ENCODE results near the gene AGTRAP.

The AGTRAP gene

DNA sequence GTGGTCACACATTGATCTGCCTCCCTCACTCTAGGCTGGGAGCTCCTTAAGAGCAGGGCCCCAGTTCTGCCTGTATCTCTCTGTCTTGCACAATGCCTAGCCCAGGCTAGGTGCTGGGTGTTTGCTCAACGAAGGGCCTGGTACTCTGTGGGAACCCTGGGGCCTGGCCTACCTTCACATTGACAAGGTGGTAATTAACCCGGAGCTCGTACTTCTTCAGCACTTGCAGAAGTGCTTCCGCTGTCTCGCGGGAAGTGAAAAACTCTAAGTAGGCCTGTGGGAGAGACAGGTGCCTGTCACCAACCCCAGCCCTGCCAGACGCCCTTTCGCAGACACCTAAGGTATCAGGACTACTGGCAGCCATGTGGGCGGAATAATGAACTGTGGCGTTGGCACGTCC is 56.2 kb downstream of the AGTRAP start (continued):
- no peak for TF ChIP-seq ZSCAN16 (tag by site-specific recombination; IDR thresholded peaks at IDR 0.05)
- no peak for TF ChIP-seq SETDB1 (IDR thresholded peaks at IDR 0.05; ENCODE audit: insufficient read length, low read length)
- TF ChIP-seq ZFP41 (tag by site-specific recombination; IDR thresholded peaks at IDR 0.05; ENCODE audit: borderline replicate concordance) = no peak
- no peak for TF ChIP-seq KLF8 (tag by site-specific recombination; IDR thresholded peaks at IDR 0.05)

GRCh38 chr1:11793819-11794218 is 57.9 kb downstream of the AGTRAP start:
- ChIA-PET CTCF (interaction anchor here (0.6 to 1.3 kb wide), 2 partner anchors 9 to 140 kb away, joined by 3 to 5 read pairs; no protein-coding TSS in a partner anchor), POLR2A (interaction anchor here (1.4 kb wide), 1 partner anchor 9 kb away, joined by 6 read pairs; no protein-coding TSS in a partner anchor)
- Histone ChIP-seq H3K27ac (ENCODE audit: extremely low read depth, low read depth, low read length) (no peak overlapping the region), H3K4me3 (ENCODE audit: low read depth, low read length) (no peak overlapping the region), H3K36me3 (ENCODE audit: control insufficient read depth in 2 of 2, insufficient read depth in 1 of 2, low read length in 2 of 2) (peaks cover 0 to 70% of the 10 kb centered on the region in 2 experiments; a peak in 1 of 3 replicates), H3K9me3 (ENCODE audit: control insufficient read depth, insufficient read depth, low read depth, low read length) (no peaks in the 10 kb centered on the region), H3K4me1 (ENCODE audit: control insufficient read depth, insufficient read depth, low read length) (no peaks in the 10 kb centered on the region)
- TF ChIP-seq ZNF311 (tag by site-specific recombination; IDR thresholded peaks at IDR 0.05; ENCODE audit: borderline replicate concordance) = no peak
- no peak for TF ChIP-seq PRDM1 (tag by site-specific recombination; IDR thresholded peaks at IDR 0.05)
- TF ChIP-seq ZNF561 (tag by site-specific recombination; IDR thresholded peaks at IDR 0.05; ENCODE audit: borderline replicate concordance) = no peak
- TF ChIP-seq GLIS2 (tag by site-specific recombination; IDR thresholded peaks at IDR 0.05) = no peak
- TF ChIP-seq ZNF10 (tag by site-specific recombination; IDR thresholded peaks at IDR 0.05) = no peak
- TF ChIP-seq ZBTB17 (tag by site-specific recombination; IDR thresholded peaks at IDR 0.05) = no peak
- no peak for TF ChIP-seq ZFP37 (tag by site-specific recombination; IDR thresholded peaks at IDR 0.05)
- TF ChIP-seq ZFHX2 (tag by site-specific recombination; conservative IDR thresholded peaks at IDR 0.05) = no peak
- no peak for TF ChIP-seq ZNF830 (tag by site-specific recombination; IDR thresholded peaks at IDR 0.05; ENCODE audit: low read depth)
- TF ChIP-seq, protein P1, sequence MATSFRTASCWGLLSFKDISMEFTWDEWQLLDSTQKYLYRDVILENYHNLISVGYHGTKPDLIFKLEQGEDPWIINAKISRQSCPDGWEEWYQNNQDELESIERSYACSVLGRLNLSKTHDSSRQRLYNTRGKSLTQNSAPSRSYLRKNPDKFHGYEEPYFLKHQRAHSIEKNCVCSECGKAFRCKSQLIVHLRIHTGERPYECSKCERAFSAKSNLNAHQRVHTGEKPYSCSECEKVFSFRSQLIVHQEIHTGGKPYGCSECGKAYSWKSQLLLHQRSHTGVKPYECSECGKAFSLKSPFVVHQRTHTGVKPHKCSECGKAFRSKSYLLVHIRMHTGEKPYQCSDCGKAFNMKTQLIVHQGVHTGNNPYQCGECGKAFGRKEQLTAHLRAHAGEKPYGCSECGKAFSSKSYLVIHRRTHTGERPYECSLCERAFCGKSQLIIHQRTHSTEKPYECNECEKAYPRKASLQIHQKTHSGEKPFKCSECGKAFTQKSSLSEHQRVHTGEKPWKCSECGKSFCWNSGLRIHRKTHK (tag by site-specific recombination; IDR thresholded peaks at IDR 0.05) = no peak
- no peak for TF ChIP-seq ZNF155 (tag by site-specific recombination; IDR thresholded peaks at IDR 0.05)
- TF ChIP-seq, protein P2, sequence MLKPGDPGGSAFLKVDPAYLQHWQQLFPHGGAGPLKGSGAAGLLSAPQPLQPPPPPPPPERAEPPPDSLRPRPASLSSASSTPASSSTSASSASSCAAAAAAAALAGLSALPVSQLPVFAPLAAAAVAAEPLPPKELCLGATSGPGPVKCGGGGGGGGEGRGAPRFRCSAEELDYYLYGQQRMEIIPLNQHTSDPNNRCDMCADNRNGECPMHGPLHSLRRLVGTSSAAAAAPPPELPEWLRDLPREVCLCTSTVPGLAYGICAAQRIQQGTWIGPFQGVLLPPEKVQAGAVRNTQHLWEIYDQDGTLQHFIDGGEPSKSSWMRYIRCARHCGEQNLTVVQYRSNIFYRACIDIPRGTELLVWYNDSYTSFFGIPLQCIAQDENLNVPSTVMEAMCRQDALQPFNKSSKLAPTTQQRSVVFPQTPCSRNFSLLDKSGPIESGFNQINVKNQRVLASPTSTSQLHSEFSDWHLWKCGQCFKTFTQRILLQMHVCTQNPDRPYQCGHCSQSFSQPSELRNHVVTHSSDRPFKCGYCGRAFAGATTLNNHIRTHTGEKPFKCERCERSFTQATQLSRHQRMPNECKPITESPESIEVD (tag by site-specific recombination; IDR thresholded peaks at IDR 0.05) = no peak

DNA sequence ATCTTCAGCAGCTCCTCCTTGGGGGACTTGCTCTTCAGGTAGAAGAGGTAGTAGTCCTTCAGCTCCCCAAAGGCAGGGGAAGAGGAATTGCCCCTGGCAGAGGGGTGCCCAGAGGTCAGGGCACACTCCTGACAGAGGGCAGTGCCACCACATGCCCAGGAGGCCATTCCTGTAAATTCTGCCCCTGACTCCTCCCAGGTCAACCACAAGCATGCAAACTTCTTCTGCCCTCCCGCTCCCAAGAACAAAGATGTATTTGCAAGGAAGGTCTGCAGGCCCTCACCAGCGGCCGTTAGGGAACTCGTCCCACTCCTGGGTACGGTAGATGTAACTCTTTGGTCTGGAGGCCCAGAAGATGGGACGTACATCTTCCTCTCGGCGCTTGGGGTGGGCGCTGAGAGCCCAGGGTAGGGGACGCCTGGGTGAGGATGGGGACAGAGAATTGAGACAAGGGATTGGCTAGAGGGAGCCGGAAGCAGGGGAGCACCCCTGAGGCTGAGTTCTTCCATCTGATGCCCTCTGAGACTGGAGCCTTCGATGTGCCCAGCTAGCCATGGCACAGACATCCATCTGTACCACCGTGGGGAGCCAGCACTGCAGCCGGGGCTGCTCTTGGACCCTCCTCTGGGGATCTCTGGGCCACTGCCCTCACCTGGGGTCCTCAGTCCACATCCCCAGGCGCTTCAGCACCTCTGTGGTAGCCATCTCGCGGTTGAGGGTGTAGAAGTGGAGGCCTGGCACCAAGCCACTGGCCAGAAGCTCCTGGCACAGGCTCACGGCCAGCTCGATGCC is 58.7 kb downstream of the AGTRAP start:
- Histone ChIP-seq H3K9me3 (ENCODE audit: control insufficient read depth, insufficient read depth, low read depth, low read length) (no peaks in the 10 kb centered on the region), H3K4me3 (ENCODE audit: low read depth, low read length) (no peak overlapping the region), H3K36me3 (ENCODE audit: control insufficient read depth in 2 of 2, insufficient read depth in 1 of 2, low read length in 2 of 2) (peaks cover 0 to 75% of the 10 kb centered on the region in 2 experiments; a peak in 1 of 3 replicates), H3K4me1 (ENCODE audit: control insufficient read depth, insufficient read depth, low read length) (no peaks in the 10 kb centered on the region), H3K27ac (ENCODE audit: extremely low read depth, low read depth, low read length) (no peak overlapping the region)
- ChIA-PET POLR2A (interaction anchor here (1.4 kb wide), 1 partner anchor 9 kb away, joined by 6 read pairs; no protein-coding TSS in a partner anchor), CTCF (interaction anchor here (0.6 to 1.3 kb wide), 2 partner anchors 9 to 141 kb away, joined by 3 to 5 read pairs; no protein-coding TSS in a partner anchor)
- TF ChIP-seq ZBTB17 (tag by site-specific recombination; IDR thresholded peaks at IDR 0.05) (no peak), ZNF449 (tag by site-specific recombination; IDR thresholded peaks at IDR 0.05) (no peak), SETDB1 (IDR thresholded peaks at IDR 0.05; ENCODE audit: insufficient read length, low read length) (no peak), ZNF416 (tag by site-specific recombination; IDR thresholded peaks at IDR 0.05) (no peak), HOXD13 (CRISPR knock-in tag; IDR thresholded peaks at IDR 0.05; ENCODE audit: borderline replicate concordance) (no peak), FEZF1 (tag by site-specific recombination; IDR thresholded peaks at IDR 0.05) (no peak)
- TF ChIP-seq, protein P3, sequence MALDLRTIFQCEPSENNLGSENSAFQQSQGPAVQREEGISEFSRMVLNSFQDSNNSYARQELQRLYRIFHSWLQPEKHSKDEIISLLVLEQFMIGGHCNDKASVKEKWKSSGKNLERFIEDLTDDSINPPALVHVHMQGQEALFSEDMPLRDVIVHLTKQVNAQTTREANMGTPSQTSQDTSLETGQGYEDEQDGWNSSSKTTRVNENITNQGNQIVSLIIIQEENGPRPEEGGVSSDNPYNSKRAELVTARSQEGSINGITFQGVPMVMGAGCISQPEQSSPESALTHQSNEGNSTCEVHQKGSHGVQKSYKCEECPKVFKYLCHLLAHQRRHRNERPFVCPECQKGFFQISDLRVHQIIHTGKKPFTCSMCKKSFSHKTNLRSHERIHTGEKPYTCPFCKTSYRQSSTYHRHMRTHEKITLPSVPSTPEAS (tag by site-specific recombination; IDR thresholded peaks at IDR 0.05) = no peak
